H4 (cell line): Measurements from ENCODE around the gene SPOCK1. TPM values are rescaled to one million over a fixed set of nuclear protein-coding genes. Genes with fewer than 3 reads are reported as not detected.

ENCODE experiments used
- DNase-seq: peaks from one replicate; pipeline ENCODE4 v3.0.0-alpha.2; 2015; ENCODE audit warnings: low spot score
- total RNA-seq: library from RNA; depleted of rRNA; stranded (reverse); fragments of >200 nt; shearing (Covaris generic); gene quantifications from 2 replicates; pipeline ENCODE4 v1.2.3, GENCODE V29; 2014

Gene SPOCK1
- total RNA-seq, 1 experiment from 2014 or later: 9.0 TPM

DNA sequence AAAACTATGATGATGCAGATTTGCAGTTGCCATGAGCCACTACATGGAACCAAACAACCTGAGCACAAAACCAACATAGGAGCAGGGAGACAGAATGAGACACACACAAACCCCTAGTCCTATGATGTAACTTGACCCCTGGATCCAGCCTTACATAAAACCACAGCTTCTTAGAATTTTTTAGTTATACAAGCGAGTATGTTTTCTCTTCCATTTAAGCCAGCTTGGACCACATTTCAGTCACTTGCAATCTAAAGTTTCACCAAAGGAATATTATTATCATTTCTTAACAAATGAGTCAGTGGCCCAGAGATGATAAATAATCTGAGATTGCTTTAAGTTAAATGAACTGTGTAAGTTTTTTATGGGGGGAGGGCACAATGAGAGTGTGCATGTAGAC is 6.8 kb downstream of the SPOCK1 start:
- no peak for DNase-seq

GRCh38 chr5:137491121-137491520 is 8.0 kb downstream of the SPOCK1 start:
- DNase-seq: no peak

- DNase-seq: no peak
Measured at GRCh38 chr5:137490591-137490990, 8.5 kb downstream of the SPOCK1 start.

GRCh38 chr5:137488974-137489373 is 10.2 kb downstream of the SPOCK1 start:
- no peak for DNase-seq

DNA sequence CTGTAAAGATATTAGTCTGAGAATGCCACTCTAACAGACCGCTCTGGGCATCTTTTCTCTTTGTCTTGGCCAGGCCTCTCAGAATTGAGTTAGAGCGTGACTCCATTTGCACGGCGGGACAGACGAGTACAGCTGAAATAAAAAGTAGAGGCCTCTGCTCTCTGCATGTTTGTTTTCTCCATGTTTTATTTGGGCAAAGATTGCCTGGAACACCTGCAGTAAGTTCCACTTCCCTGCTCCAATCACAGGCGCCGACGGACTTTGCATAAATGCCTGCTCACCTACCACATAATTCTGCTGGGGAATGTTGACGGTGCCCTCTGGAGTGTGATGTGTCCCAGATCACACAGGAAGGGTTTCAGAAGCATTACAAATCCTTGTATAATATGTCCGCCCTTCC is 10.6 kb downstream of the SPOCK1 start:
- no peak for DNase-seq

DNA sequence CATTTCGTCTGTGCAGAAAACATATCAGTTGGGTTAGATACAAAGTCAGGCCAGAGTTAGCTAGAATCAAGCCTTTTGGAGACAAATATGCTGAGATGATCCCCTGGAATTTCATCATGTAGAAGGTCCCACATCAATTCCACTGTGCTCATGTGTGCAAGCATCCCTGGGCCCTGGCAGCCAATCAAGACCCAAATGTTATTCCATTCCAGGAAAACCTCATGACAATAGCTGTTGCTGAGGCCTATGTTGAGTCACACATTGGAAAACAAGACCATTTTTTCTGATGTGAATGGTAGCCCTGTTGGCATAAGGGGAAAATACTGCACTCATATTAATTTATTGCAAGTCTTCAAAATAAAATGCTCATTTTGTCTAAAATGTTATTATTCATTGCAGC is 11.5 kb downstream of the SPOCK1 start:
- DNase-seq: no peak

GRCh38 chr5:137486707-137487106 is 12.4 kb downstream of the SPOCK1 start:
- DNase-seq: no peak

DNA sequence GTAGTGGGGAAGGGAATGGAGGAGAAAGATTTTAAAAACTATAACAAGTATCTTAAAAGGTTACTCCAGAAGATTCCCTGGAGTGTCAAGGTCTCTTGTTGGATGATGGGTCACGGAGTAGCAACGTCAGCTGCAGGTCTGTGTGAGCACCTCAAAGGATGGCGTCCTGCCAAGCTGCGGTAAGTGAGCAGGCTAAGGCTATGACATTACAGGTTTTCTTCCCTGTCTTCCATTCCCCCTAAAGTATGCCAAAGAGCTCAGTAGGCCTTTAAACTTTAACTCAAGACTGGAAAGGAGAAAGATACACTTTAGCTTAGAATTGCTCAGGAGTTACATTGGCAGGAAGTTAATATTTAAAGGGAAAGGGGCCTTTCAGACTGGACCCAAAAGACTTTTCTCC is 17.5 kb downstream of the SPOCK1 start:
- no peak for DNase-seq

DNA sequence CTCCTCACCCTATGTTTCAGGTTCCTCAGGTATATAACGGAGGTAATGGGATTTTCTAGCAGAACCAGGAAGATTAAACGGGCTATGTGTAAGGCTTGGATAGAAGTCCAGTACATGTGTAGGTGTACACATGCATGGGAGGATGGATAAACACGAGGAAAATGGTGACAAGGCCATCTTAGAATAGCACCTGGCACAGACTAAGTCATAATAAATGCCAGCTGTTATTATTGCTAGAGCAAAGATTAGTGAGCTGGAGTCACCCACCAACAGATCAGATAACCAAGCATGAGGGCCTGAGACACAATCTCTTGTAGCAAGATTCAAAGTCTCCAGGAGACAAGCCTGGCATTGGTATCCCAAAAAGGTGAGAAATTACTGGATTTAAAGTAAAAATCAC is 21.1 kb downstream of the SPOCK1 start:
- no peak for DNase-seq

GRCh38 chr5:137470921-137471220 is 28.3 kb downstream of the SPOCK1 start:
- DNase-seq: no peak

DNA sequence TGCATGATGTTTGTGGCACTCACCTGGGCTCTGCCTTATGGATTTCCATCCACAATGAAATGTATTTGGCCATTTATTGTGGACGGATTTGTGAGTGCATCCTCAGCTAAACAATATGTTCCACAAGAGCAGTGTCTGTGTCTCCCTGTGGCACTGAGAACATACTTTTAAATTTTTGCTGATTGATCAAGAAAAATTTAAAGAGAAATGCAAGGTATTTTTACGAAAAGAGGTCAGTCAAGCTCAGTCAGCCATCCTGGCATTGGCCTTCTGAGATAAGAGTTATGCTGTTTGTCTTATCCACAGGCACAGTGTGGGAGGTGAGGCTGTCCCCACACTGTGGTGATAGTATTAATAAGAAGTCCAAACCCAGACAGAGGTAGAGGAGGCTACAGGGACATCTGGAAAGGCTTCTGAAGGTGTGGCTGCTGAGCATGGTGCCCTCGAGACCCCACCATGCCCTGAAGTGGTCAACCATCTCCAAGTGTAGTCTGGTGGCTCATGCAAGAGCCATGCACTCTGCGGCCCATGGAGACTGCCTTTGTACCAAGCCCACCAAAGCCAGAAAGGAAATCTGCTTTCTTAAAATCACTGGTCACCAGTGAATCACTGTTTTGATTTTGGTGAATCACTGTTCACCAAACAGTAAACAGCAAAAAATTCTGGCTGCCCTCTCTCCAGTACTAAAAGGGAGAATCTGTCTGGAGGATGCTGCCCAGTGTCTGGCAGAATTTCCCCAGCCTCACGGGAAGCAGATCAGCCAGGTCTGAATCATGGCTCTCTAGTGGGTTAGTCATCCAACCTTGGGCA is 28.8 kb downstream of the SPOCK1 start:
- DNase-seq: peak; percentile 61

GRCh38 chr5:137466889-137467288 is 32.2 kb downstream of the SPOCK1 start:
- no peak for DNase-seq

DNA sequence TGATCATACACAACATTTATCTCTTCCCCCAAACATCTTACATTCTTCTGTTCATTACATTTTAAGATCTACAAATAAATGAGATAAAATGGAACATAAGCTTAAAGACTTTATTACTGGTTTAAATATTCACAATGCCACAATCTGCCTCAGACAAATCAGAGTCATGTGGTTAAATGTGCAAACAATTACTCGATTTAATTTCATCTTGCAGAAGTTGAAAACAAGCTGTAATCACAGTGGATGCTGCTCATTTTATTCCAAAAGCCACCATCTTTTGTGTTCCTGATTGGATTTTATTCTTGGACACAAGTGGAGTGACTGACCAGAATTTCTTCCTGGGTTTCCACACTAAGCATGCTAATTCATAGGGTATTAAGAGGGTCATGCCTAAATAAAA is 33.2 kb downstream of the SPOCK1 start:
- DNase-seq: no peak

DNA sequence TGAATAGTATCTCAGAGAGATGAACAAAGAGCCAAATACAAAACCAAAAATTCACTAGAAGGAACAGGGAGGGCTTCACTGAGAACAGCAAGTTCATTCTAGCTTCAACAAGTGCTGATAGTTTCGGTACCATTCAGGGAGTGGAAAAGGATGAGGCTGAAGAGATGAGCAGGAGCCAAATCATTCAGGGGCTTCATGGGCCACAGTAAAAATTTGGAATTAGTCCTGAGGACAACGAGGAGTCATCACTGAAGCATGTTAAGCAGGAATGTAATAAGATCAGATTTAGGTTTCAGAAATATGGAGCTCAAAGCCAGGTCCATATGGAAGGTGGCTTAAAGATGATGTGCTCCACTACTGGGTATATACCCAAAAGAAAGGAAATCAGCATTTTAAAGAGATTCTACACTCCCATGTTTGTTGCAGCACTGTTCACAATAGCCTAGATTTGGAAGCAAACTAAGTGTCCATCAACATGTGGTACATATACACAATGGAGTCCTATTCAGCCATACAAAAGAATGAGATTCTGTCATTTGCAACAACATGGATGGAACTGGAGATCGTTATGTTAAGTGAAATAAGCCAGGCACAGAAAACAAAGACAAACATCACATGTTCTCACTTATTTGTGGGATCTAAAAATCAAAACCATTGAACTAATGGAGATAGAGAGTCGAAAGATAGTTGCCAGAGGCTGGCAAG is 36.2 kb downstream of the SPOCK1 start:
- DNase-seq: no peak

GRCh38 chr5:137462265-137462590 is 36.9 kb downstream of the SPOCK1 start:
- no peak for DNase-seq

- no peak for DNase-seq
Measured at GRCh38 chr5:137461391-137462264, 37.5 kb downstream of the SPOCK1 start.

- DNase-seq: no peak
Measured at GRCh38 chr5:137454671-137455070, 44.5 kb downstream of the SPOCK1 start.

GRCh38 chr5:137453483-137454080 is 45.5 kb downstream of the SPOCK1 start:
- peak; percentile 32 for DNase-seq

DNA sequence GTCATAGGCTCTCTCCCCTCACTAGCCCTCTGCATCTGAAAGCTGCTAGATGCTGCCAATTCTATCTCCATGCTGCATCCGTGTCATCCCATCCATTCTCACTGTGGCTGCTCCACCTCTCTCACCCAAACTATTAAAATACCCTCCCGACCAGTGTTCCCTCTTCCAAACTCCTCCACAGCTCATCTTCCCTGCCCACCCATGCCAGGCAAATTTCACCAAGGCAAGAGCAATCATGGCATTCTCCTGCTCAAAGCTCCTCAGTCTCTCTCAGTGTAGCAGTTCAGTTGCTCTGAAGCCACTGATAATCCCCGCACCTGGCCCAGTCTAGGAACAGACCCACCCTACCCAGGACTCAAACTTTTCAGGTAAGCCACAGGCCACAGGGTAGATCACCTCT is 48.4 kb downstream of the SPOCK1 start:
- DNase-seq: no peak

DNA sequence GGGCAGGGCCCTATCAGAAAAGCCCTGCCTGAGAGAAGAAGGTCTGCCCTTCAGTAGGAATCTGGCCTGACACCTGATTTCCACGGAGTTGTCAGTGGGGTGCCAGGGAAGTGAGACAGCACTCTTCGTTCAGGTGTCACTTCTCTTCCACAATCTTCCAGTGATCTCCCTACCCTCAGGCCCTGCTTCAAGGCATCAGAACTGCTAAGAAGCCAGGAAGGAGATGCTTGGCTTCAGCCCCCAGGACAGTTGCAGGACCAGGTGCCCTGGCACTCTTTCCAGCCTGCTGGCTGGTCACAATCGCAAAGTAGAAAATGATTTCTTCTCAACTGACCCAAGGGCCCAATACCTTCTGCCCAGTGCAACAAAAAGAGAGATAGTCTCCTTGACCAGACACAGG is 50.3 kb downstream of the SPOCK1 start:
- no peak for DNase-seq

- no peak for DNase-seq
Measured at GRCh38 chr5:137446615-137447014, 52.5 kb downstream of the SPOCK1 start.

GRCh38 chr5:137446151-137446550 is 53.0 kb downstream of the SPOCK1 start:
- DNase-seq: no peak
